Lower lobe of right lung (tissue), 2 donors: ENCODE data around the gene TBC1D12. TPM values are rescaled to one million over a fixed set of nuclear protein-coding genes. Genes with fewer than 3 reads are reported as not detected.

Experiments
- ATAC-seq, 2 donors: fragments of 200-7000 bp; cut with Tn5 transposase; one replicate each; pipeline ENCODE4 v1.9.1; 2020 to 2022; ENCODE audit warnings: mild to moderate bottlenecking in 2 of 2, moderate library complexity in 2 of 2
- DNase-seq: peaks from one replicate; pipeline ENCODE4 v3.0.0-alpha.2; 2020
- H3K27ac ChIP-seq: fragments of 200-600 bp; one replicate; pipeline ENCODE4 v1.8.0; 2022
- H3K27me3 ChIP-seq: fragments of 200-600 bp; one replicate; pipeline ENCODE4 v1.8.0; 2022; ENCODE audit warnings: low read depth
- H3K36me3 ChIP-seq: fragments of 200-600 bp; one replicate; pipeline ENCODE4 v1.8.0; 2022; ENCODE audit warnings: mild to moderate bottlenecking
- H3K4me1 ChIP-seq: fragments of 200-600 bp; one replicate; pipeline ENCODE4 v1.8.0; 2022
- H3K4me3 ChIP-seq: fragments of 200-600 bp; one replicate; pipeline ENCODE4 v1.8.0; 2022; ENCODE audit warnings: mild to moderate bottlenecking
- H3K9me3 ChIP-seq: fragments of 200-600 bp; one replicate; pipeline ENCODE4 v1.8.0; 2022
- intact Hi-C: fragments of 100-400 bp; cut with DNase I; formaldehyde crosslinking; loops from one replicate; pipeline ENCODE4 v1.11.0; 2022
- total RNA-seq: library from RNA; stranded (reverse); fragmentation: NEBNext Ultra II Directional; extraction: Animal tissue kit (Norgen Biotek cat#: 25700); gene quantifications from one replicate; pipeline ENCODE4 v1.2.1, GENCODE V29; 2021
- TF ChIP-seq, protein P1 (sequence below): fragments of 200-600 bp; IDR thresholded peaks from one replicate; pipeline ENCODE4 v1.8.0; 2022; ENCODE audit warnings: antibody characterized with exemption, mild to moderate bottlenecking
- donor health status: DM: no; HTN: yes; CAD: no; lungs with severe emphysema.

Gene TBC1D12
- total RNA-seq, 1 donor from 2014 or later, result 12.5 TPM

DNA sequence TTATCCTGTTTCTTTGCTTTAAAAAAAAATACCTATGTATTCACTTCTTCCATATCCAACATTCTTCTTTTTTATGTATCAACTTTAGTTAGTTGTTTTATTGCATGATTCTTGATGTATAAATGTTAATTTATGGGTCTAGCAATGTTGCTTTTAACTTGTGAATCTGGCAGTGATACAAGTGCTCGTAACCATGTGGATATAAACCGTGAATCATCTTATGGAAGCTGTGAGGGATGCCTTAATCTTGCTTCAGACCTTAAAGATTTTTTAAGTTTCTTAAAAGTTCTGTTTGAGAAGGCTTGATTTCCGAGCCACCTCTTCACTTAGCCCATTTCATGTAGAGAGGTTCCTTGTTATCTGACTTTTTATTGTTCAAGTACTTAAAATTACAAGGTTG is 169.2 kb downstream of the TBC1D12 start:
- Histone ChIP-seq H3K36me3 (no peaks in the 10 kb centered on the region), H3K4me1 (no peaks in the 10 kb centered on the region), H3K4me3 (no peak overlapping the region), H3K27me3 (no peaks in the 10 kb centered on the region), H3K9me3 (no peaks in the 10 kb centered on the region), H3K27ac (no peak overlapping the region)
- no peak for ATAC-seq
- intact Hi-C loops, result no loop called here
- TF ChIP-seq, protein P1, sequence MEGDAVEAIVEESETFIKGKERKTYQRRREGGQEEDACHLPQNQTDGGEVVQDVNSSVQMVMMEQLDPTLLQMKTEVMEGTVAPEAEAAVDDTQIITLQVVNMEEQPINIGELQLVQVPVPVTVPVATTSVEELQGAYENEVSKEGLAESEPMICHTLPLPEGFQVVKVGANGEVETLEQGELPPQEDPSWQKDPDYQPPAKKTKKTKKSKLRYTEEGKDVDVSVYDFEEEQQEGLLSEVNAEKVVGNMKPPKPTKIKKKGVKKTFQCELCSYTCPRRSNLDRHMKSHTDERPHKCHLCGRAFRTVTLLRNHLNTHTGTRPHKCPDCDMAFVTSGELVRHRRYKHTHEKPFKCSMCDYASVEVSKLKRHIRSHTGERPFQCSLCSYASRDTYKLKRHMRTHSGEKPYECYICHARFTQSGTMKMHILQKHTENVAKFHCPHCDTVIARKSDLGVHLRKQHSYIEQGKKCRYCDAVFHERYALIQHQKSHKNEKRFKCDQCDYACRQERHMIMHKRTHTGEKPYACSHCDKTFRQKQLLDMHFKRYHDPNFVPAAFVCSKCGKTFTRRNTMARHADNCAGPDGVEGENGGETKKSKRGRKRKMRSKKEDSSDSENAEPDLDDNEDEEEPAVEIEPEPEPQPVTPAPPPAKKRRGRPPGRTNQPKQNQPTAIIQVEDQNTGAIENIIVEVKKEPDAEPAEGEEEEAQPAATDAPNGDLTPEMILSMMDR, result no peak
- no peak for DNase-seq

DNA sequence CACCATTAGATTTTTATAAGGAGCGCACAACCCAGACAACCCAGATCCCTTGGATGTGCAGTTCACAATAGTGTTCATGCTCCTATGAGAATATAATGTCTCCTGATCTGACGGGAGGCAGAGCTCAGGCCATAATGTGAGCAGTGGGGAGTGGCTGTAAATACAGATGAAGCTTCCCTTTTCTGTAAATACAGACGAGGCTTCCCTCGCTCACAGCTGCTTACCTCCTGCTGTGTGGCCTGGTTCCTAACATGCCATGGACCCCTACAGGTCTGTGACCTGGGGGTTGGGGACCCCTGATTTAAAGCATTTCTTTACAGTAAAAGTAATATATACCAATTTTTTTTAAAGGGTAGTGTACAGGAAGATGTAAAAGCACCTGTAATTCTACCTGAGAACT is 176.4 kb downstream of the TBC1D12 start:
- TF ChIP-seq, protein P1, result no peak
- Histone ChIP-seq H3K36me3 (no peaks in the 10 kb centered on the region), H3K27ac (no peak overlapping the region), H3K9me3 (no peaks in the 10 kb centered on the region), H3K4me1 (no peaks in the 10 kb centered on the region), H3K27me3 (no peaks in the 10 kb centered on the region), H3K4me3 (no peak overlapping the region)
- DNase-seq, result no peak
- no peak for ATAC-seq
- intact Hi-C loops, result no loop called here

DNA sequence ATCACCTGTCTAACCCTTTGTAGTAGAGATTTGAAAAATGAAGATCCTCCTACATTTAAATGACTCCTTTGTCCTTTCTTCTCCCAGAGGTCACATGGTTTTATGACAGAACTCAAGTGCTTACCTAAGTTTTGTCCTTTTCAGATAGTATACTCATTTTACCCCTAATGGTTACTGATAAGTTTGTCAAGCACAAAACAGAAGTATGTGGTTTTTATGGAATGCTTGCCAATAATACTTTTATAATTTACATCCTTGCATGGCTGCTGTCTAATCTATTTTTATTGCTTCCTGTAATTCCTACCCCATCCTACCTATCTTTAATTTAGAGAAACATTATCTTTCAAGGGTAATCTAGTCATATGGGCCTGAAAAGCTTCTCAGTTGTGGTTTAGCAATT is 180.8 kb downstream of the TBC1D12 start:
- Histone ChIP-seq H3K4me3 (no peak overlapping the region), H3K4me1 (no peaks in the 10 kb centered on the region), H3K27me3 (no peaks in the 10 kb centered on the region), H3K27ac (no peak overlapping the region), H3K36me3 (no peaks in the 10 kb centered on the region), H3K9me3 (no peaks in the 10 kb centered on the region)
- ATAC-seq, result no peak
- DNase-seq, result no peak
- intact Hi-C loops, result no loop called here
- TF ChIP-seq, protein P1, result no peak

Other genes starting within 250 kb of the TBC1D12 start
- 13.9 TPM for gene NOC3L, start 39.6 kb upstream of the TBC1D12 start, total RNA-seq
- 2.7 TPM for gene HELLS, start 143.2 kb downstream of the TBC1D12 start, total RNA-seq